SU-DHL-6 (cell line): ENCODE measurements around the gene SLC22A8.

ENCODE experiments used
- H2AFZ ChIP-seq: fragments of 200-600 bp; sonication (generic); 2 replicates; pipeline ENCODE4 v1.6.1; 2014; ENCODE audit warnings: low read depth, mild to moderate bottlenecking, moderate library complexity, mixed read lengths, antibody characterized with exemption, low read length; ENCODE audit not compliant: severe bottlenecking
- H3F3A ChIP-seq: fragments of 200-600 bp; shearing (Covaris generic); 2 replicates; pipeline ENCODE4 v1.6.0; 2016; ENCODE audit warnings: antibody characterized with exemption, mild to moderate bottlenecking; ENCODE audit not compliant: insufficient read depth
- H3K27ac ChIP-seq: fragments of 200-600 bp; sonication (generic); 2 replicates; pipeline ENCODE4 v1.5.1; 2016; ENCODE audit warnings: low read depth, mild to moderate bottlenecking, low read length, moderate library complexity, mixed read lengths
- H3K27me3 ChIP-seq: fragments of 200-600 bp; sonication (generic), shearing (Covaris generic); 2 replicates; pipeline ENCODE4 v1.6.0; 2014; ENCODE audit warnings: mild to moderate bottlenecking, low read length
- H3K36me3 ChIP-seq: fragments of 200-600 bp; sonication (generic); 2 replicates; pipeline ENCODE4 v1.6.1; 2014; ENCODE audit warnings: mild to moderate bottlenecking, low read length, mixed read lengths
- H3K4me2 ChIP-seq: fragments of 300-600, 200-600 bp; shearing (Covaris generic), sonication (generic); 2 replicates; pipeline ENCODE4 v1.6.0; 2014; ENCODE audit warnings: low read length, low read depth, mild to moderate bottlenecking; ENCODE audit not compliant: poor library complexity, severe bottlenecking
- H3K4me3 ChIP-seq: fragments of 200-600 bp; sonication (generic); 2 replicates; pipeline ENCODE4 v1.5.1; 2014; ENCODE audit warnings: antibody characterized with exemption, low read length, mild to moderate bottlenecking, mixed read lengths; ENCODE audit not compliant: insufficient read depth, poor library complexity, severe bottlenecking
- H3K79me2 ChIP-seq: fragments of 200-600 bp; sonication (generic); 2 replicates; pipeline ENCODE4 v1.6.1; 2014; ENCODE audit warnings: mild to moderate bottlenecking, low read length, moderate library complexity; ENCODE audit not compliant: insufficient read depth
- H3K9ac ChIP-seq: fragments of 200-600 bp; sonication (generic); 2 replicates; pipeline ENCODE4 v1.7.0; 2014; ENCODE audit warnings: mild to moderate bottlenecking, low read length
- H3K9me2 ChIP-seq: fragments of 200-600 bp; sonication (generic); replicated peaks from 2 replicates; pipeline ENCODE4 v1.6.1; 2014; ENCODE audit warnings: low read length; ENCODE audit not compliant: insufficient read depth
- H3K9me3 ChIP-seq: fragments of 200-600 bp; sonication (generic); 2 replicates; pipeline ENCODE4 v1.6.1; 2014; ENCODE audit warnings: low read length, mixed read lengths; ENCODE audit not compliant: insufficient read depth
- H4K20me1 ChIP-seq: fragments of 200-600 bp; sonication (generic); 2 replicates; pipeline ENCODE4 v1.6.1; 2014; ENCODE audit warnings: low read depth, mild to moderate bottlenecking, antibody characterized with exemption, low read length, moderate library complexity, mixed read lengths
- EZH2phosphoT487 ChIP-seq: fragments of 200-600 bp; sonication (generic), shearing (Covaris generic); conservative IDR thresholded peaks from 2 replicates; pipeline ENCODE4 v1.6.1; 2018; ENCODE audit warnings: mild to moderate bottlenecking, antibody characterized with exemption, low read length, moderate library complexity, mixed read lengths
- TF ChIP-seq, protein P1 (sequence below): fragments of 200-600 bp; sonication (generic); IDR thresholded peaks from one replicate; pipeline ENCODE4 v1.5.1; 2017; ENCODE audit warnings: antibody characterized with exemption, mild to moderate bottlenecking, low read length, moderate library complexity; ENCODE audit not compliant: insufficient read depth, poor library complexity, severe bottlenecking

SLC22A8 gene

DNA sequence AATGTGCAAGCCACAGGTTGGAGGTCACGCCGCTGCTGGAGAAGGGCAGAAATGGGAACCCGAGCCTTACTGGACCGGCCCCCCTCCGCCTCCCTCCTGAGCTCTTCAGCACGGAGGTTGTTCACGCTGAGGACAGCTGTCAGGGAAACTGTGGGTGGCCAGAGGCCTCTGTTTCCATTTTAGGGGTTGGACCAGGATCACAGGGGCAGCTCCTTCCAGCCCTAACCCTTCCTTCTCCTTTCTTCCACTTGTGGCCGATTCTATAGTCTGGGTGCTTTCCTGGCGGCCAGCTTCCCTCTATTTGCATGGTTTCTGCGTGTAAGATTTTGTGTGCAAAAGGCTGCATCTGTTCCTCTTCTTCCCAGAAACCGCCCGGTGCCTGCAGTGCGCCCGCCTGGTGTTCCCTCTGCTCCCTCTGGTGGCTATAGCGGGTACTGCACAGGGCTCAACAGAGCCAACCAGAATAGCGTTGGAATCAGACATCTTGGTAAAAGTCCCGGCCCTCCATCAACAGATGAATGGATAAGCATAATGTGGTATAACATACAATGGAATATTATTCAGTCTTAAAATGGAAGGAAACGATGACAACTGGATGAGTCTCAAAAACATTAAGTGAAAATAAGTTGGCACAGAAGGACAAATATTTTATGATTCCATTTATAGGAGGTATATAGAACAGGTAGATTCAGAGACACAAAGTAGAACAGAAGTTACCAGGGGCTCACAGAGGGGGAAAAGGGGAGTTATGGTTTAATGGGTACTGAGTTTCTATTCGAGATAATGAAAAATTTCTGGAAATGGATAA lies 8.4 kb upstream of the SLC22A8 start:
- Histone ChIP-seq H3K9me2 (no peaks in the 10 kb centered on the region), H3F3A (no peaks in the 10 kb centered on the region), H3K9ac (no peak overlapping the region), H3K9me3 (no peaks in the 10 kb centered on the region), H3K27me3 (no peaks in the 10 kb centered on the region), H3K4me3 (no peak overlapping the region), H4K20me1 (no peaks in the 10 kb centered on the region), H3K79me2 (no peaks in the 10 kb centered on the region), H3K36me3 (no peaks in the 10 kb centered on the region), H3K27ac (no peak overlapping the region), H3K4me2 (no peak overlapping the region), H2AFZ (no peak overlapping the region)
- TF ChIP-seq EZH2phosphoT487, result no peak
- TF ChIP-seq, protein P1, sequence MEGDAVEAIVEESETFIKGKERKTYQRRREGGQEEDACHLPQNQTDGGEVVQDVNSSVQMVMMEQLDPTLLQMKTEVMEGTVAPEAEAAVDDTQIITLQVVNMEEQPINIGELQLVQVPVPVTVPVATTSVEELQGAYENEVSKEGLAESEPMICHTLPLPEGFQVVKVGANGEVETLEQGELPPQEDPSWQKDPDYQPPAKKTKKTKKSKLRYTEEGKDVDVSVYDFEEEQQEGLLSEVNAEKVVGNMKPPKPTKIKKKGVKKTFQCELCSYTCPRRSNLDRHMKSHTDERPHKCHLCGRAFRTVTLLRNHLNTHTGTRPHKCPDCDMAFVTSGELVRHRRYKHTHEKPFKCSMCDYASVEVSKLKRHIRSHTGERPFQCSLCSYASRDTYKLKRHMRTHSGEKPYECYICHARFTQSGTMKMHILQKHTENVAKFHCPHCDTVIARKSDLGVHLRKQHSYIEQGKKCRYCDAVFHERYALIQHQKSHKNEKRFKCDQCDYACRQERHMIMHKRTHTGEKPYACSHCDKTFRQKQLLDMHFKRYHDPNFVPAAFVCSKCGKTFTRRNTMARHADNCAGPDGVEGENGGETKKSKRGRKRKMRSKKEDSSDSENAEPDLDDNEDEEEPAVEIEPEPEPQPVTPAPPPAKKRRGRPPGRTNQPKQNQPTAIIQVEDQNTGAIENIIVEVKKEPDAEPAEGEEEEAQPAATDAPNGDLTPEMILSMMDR, result peak; percentile 99

DNA sequence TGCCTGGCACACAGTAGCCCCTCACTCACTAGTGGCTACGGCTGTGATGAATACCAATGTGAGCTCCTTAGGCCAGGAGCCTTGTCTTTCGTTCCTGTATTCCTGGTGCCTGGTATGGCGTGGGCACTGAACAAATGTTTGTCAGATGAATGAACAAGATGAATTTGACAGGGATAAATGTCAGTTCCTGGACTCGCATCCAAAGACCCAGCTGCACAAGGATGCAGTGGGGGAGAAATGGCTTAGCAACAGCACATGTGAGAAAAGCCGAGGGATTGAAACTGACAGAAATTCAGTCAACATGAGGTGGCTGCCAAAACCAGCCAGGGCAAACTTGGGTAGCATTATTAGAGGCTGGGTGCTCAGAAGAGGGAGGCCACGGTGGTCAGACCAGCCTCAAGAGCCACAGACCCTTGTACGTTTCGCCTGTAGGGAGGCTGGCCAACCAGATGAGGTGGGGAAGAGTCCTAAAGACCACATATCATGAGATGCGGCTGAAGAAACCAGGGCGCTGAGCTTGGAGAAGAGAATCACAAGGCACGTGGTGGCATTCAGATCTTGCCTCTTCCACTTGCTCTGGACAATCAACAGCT lies 7.7 kb upstream of the SLC22A8 start:
- no peaks in the 10 kb centered on the region for H3K9me3 ChIP-seq
- H3K36me3 ChIP-seq, result no peaks in the 10 kb centered on the region
- no peak overlapping the region for H3K27ac ChIP-seq
- H3K9ac ChIP-seq, result no peak overlapping the region
- H3F3A ChIP-seq, result no peaks in the 10 kb centered on the region
- no peaks in the 10 kb centered on the region for H3K9me2 ChIP-seq
- H4K20me1 ChIP-seq, result no peaks in the 10 kb centered on the region
- H3K27me3 ChIP-seq, result no peaks in the 10 kb centered on the region
- H3K4me2 ChIP-seq, result no peak overlapping the region
- H2AFZ ChIP-seq, result no peak overlapping the region
- no peak for TF ChIP-seq EZH2phosphoT487
- TF ChIP-seq, protein P1, result no peak
- no peaks in the 10 kb centered on the region for H3K79me2 ChIP-seq
- no peak overlapping the region for H3K4me3 ChIP-seq

DNA sequence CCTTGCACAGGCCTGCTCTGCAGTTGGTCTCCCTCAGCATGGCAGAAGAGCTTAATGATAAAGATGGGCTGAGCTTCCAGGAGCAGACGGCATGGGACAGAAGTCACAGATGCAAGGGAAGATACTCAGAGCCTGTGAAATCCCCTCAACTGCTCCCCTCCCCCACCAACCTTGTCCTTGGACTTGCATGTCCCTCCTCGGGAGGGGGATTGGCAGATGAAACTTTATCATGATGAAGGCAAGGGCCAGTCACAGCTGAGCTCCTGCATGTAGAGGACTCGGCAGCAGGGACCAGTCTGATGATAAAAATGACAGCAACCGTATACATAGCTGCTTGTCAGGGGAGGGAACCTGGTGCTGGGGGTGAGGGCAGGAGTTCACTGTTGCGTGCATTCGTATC lies 6.8 kb upstream of the SLC22A8 start:
- no peak overlapping the region for H3K9ac ChIP-seq
- no peak overlapping the region for H3K4me2 ChIP-seq
- no peak overlapping the region for H3K27ac ChIP-seq
- no peaks in the 10 kb centered on the region for H3K9me2 ChIP-seq
- no peaks in the 10 kb centered on the region for H3F3A ChIP-seq
- no peaks in the 10 kb centered on the region for H3K27me3 ChIP-seq
- no peak for TF ChIP-seq EZH2phosphoT487
- TF ChIP-seq, protein P1, result no peak
- no peaks in the 10 kb centered on the region for H3K9me3 ChIP-seq
- H3K36me3 ChIP-seq, result no peaks in the 10 kb centered on the region
- no peaks in the 10 kb centered on the region for H4K20me1 ChIP-seq
- H3K79me2 ChIP-seq, result no peaks in the 10 kb centered on the region
- no peak overlapping the region for H2AFZ ChIP-seq
- no peak overlapping the region for H3K4me3 ChIP-seq
